Transverse colon (tissue), 3 donors: ENCODE results near the gene COPZ1.

Experiments used
- EP300 ChIP-seq: sonication (generic); formaldehyde crosslinking; IDR thresholded peaks from one replicate; pipeline ENCODE4 v1.6.1; 2017; ENCODE audit warnings: antibody characterized with exemption, low read depth
- POLR2A ChIP-seq: fragments of 450-650 bp; IDR thresholded peaks from one replicate; pipeline ENCODE4 v1.6.1; 2016; ENCODE audit warnings: antibody characterized with exemption, mild to moderate bottlenecking, moderate library complexity
- TF ChIP-seq, protein P1 (sequence below), 5 experiments: fragments of 200-600 bp in 3 of 5; fragments of 450-650 bp in 2 of 5; sonication (generic) in 3 of 5; IDR thresholded peaks; 1 replicate in 2 of 5; 2 replicates in 3 of 5; pipeline ENCODE4 v1.5.1; 2016 to 2017; ENCODE audit warnings: antibody characterized with exemption in 5 of 5, inconsistent platforms in 3 of 5, mild to moderate bottlenecking in 2 of 5, moderate library complexity in 1 of 5

DNA sequence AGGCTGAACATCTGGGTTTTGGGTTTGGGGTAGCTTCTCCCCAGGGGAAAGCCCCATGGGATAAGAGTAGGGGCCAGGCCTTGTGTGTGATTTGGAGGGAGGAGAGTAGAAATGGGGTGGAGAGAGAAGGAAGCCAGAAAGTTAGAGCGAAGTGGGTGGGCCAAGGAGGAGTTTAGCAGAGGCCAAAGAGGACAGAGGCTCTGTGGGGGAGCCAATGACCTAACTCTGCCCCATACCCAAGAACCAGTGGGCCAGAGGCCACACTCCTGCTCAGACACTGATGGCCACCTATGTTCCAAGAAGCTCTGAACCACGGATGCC is 50.3 kb downstream of the COPZ1 start:
- no peak for TF ChIP-seq EP300
- no peak for TF ChIP-seq POLR2A
- TF ChIP-seq, protein P1, sequence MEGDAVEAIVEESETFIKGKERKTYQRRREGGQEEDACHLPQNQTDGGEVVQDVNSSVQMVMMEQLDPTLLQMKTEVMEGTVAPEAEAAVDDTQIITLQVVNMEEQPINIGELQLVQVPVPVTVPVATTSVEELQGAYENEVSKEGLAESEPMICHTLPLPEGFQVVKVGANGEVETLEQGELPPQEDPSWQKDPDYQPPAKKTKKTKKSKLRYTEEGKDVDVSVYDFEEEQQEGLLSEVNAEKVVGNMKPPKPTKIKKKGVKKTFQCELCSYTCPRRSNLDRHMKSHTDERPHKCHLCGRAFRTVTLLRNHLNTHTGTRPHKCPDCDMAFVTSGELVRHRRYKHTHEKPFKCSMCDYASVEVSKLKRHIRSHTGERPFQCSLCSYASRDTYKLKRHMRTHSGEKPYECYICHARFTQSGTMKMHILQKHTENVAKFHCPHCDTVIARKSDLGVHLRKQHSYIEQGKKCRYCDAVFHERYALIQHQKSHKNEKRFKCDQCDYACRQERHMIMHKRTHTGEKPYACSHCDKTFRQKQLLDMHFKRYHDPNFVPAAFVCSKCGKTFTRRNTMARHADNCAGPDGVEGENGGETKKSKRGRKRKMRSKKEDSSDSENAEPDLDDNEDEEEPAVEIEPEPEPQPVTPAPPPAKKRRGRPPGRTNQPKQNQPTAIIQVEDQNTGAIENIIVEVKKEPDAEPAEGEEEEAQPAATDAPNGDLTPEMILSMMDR (IDR thresholded peaks at IDR 0.05): no peak
